A549 (cell line): ENCODE results near the gene TRAPPC12. TPM values are rescaled to one million over a fixed set of nuclear protein-coding genes. Genes with fewer than 3 reads are reported as not detected.

Source experiments
- ATAC-seq, 2 experiments: fragments of 200-7000 bp in 1 of 2; fragments of >200 bp in 1 of 2; cut with Nextera tagmentation in 1 of 2; cut with Tn5 transposase in 1 of 2; 3 replicates each; pipeline versions ENCODE4 v1.8.0 to v1.9.1; 2018 to 2020; ENCODE audit warnings: mild to moderate bottlenecking in 1 of 2, moderate library complexity in 1 of 2
- CTCF ChIA-PET: fragments of 300-600 bp; sonication (Branson Sonifier 250); formaldehyde crosslinking; extraction: SDS; loops from one replicate; lab custom pipeline; 2021; ENCODE audit warnings: antibody characterized with exemption, inconsistent platforms; lab: Yijun Ruan, JAX
- POLR2A ChIA-PET: fragments of 350-600 bp; formaldehyde crosslinking; extraction: SDS; loops from one replicate; lab custom pipeline; 2021; ENCODE audit warnings: antibody characterized with exemption, inconsistent platforms; lab: Yijun Ruan, JAX
- DNase-seq, 2 experiments: peaks; one replicate each; pipeline versions ENCODE4 v3.0.0 to v3.0.0-alpha.2; 2011 to 2016; ENCODE audit warnings: low read depth in 1 of 2, low spot score in 1 of 2
- FAIRE-seq: peaks from 2 replicates; lab custom pipeline; 2011; peaks lifted over from hg19 to GRCh38; lab: Jason Lieb, UNC
- H3K27ac ChIP-seq, 2 experiments: fragments of >200 bp; sonication (Bioruptor Twin); formaldehyde crosslinking; 3 replicates each; pipeline ENCODE4 v1.5.1; 2016 to 2017
- H3K4me1 ChIP-seq: fragments of >200 bp; sonication (Bioruptor Twin); formaldehyde crosslinking; 3 replicates; pipeline ENCODE4 v1.6.1; 2016
- H3K4me2 ChIP-seq: fragments of >200 bp; sonication (Bioruptor Twin); formaldehyde crosslinking; 3 replicates; pipeline ENCODE4 v1.6.1; 2016
- H3K4me3 ChIP-seq: fragments of >200 bp; sonication (Bioruptor Twin); formaldehyde crosslinking; 3 replicates; pipeline ENCODE4 v1.5.1; 2016
- H3K9me3 ChIP-seq: fragments of >200 bp; sonication (Bioruptor Twin); formaldehyde crosslinking; 3 replicates; pipeline ENCODE4 v1.6.1; 2016
- CBX2 ChIP-seq: fragments of 200-600 bp; sonication (generic); IDR thresholded peaks from 2 replicates; pipeline ENCODE4 v1.6.1; 2016; ENCODE audit warnings: low read depth, mild to moderate bottlenecking, borderline replicate concordance
- CBX8 ChIP-seq: fragments of 200-600 bp; sonication (generic); IDR thresholded peaks from 2 replicates; pipeline ENCODE4 v1.6.1; 2016
- EP300 ChIP-seq, 2 experiments: fragments of >200 bp; sonication (Bioruptor Twin); formaldehyde crosslinking; IDR thresholded peaks; 2 replicates in 1 of 2; 3 replicates in 1 of 2; pipeline ENCODE4 v1.6.1; 2016 to 2017
- ESRRA ChIP-seq: fragments of 150-350 bp; IDR thresholded peaks from 2 replicates; pipeline ENCODE4 v1.6.1; 2014; ENCODE audit warnings: mild to moderate bottlenecking, low read length, borderline replicate concordance
- GATA3 ChIP-seq: IDR thresholded peaks from 2 replicates; pipeline ENCODE4 v1.6.1; 2012; ENCODE audit warnings: borderline replicate concordance
- KDM1A ChIP-seq: fragments of 200-600 bp; sonication (generic); IDR thresholded peaks from 2 replicates; pipeline ENCODE4 v1.6.1; 2016; ENCODE audit warnings: low read depth, mild to moderate bottlenecking
- MAZ ChIP-seq: fragments of 150-350 bp; IDR thresholded peaks from 2 replicates; pipeline ENCODE4 v1.6.1; 2014; ENCODE audit warnings: antibody characterized with exemption, low read depth, low read length, borderline replicate concordance
- NFE2L2 ChIP-seq: fragments of 150-350 bp; conservative IDR thresholded peaks from 2 replicates; pipeline ENCODE4 v1.6.1; 2014; ENCODE audit warnings: low read length
- NPAS2 ChIP-seq: fragments of 250-450 bp; sonication (Bioruptor Pico); IDR thresholded peaks from 2 replicates; pipeline ENCODE4 v1.8.0; 2022; ENCODE audit warnings: mild to moderate bottlenecking, moderate library complexity, borderline replicate concordance
- POLR2A ChIP-seq: IDR thresholded peaks from 2 replicates; pipeline ENCODE4 v1.6.1; 2012; ENCODE audit warnings: mild to moderate bottlenecking, low read length
- RCOR1 ChIP-seq: fragments of 150-350 bp; IDR thresholded peaks from 2 replicates; pipeline ENCODE4 v1.6.1; 2014; ENCODE audit warnings: antibody characterized with exemption, low read length, low read depth
- SREBF2 ChIP-seq: fragments of 450-650 bp; IDR thresholded peaks from 2 replicates; pipeline ENCODE4 v1.6.1; 2014; ENCODE audit warnings: mild to moderate bottlenecking, moderate library complexity
- ZC3H11A ChIP-seq: fragments of 450-650 bp; IDR thresholded peaks from 2 replicates; pipeline ENCODE4 v1.6.1; 2014; ENCODE audit warnings: antibody characterized with exemption, mild to moderate bottlenecking
- ZFP36 ChIP-seq: fragments of 450-650 bp; IDR thresholded peaks from 2 replicates; pipeline ENCODE4 v1.6.1; 2014; ENCODE audit warnings: borderline replicate concordance; ENCODE audit not compliant: partially characterized antibody
- ZSCAN20 ChIP-seq: fragments of 250-450 bp; sonication (Bioruptor Pico); IDR thresholded peaks from 2 replicates; pipeline ENCODE4 v1.8.0; 2022; ENCODE audit warnings: mild to moderate bottlenecking, moderate library complexity
- WGBS: methylation state at CpG from one replicate; pipeline ENCODE4 v1.1.6; 2017; ENCODE audit errors: missing lambda C conversion rate; 5-methylcytosine and 5-hydroxymethylcytosine counted together
- polyA plus RNA-seq, 4 experiments: library from polyadenylated mRNA; depleted of rRNA in 3 of 4; stranded (reverse); fragments of >200 nt; fragmentation: RNase III in 1 of 4; extraction: RNeasy Plus Mini Kit Qiagen cat#74134 plus additional on column Dnase treatment in 1 of 4; gene quantifications; 2 replicates in 3 of 4; 3 replicates in 1 of 4; pipeline ENCODE4 v1.2.3, GENCODE V29; 2011 to 2017
- TF ChIP-seq, protein P1 (sequence below): fragments of >200 bp; sonication (Bioruptor Twin); formaldehyde crosslinking; IDR thresholded peaks from 3 replicates; pipeline ENCODE4 v1.5.1; 2016
- TF ChIP-seq, protein P2 (sequence below): fragments of 450-650 bp; IDR thresholded peaks from 2 replicates; pipeline ENCODE4 v1.6.1; 2014; ENCODE audit warnings: antibody characterized with exemption
- TF ChIP-seq, protein P3 (sequence below): fragments of 250-450 bp; sonication (Bioruptor Pico); IDR thresholded peaks from 2 replicates; pipeline ENCODE4 v1.5.0; 2021; ENCODE audit warnings: mild to moderate bottlenecking, moderate library complexity, borderline replicate concordance

Gene TRAPPC12
- polyA plus RNA-seq, 2 of the 4 experiments (the other 2 are of a cell fraction): 42.3 to 55.0 TPM

DNA sequence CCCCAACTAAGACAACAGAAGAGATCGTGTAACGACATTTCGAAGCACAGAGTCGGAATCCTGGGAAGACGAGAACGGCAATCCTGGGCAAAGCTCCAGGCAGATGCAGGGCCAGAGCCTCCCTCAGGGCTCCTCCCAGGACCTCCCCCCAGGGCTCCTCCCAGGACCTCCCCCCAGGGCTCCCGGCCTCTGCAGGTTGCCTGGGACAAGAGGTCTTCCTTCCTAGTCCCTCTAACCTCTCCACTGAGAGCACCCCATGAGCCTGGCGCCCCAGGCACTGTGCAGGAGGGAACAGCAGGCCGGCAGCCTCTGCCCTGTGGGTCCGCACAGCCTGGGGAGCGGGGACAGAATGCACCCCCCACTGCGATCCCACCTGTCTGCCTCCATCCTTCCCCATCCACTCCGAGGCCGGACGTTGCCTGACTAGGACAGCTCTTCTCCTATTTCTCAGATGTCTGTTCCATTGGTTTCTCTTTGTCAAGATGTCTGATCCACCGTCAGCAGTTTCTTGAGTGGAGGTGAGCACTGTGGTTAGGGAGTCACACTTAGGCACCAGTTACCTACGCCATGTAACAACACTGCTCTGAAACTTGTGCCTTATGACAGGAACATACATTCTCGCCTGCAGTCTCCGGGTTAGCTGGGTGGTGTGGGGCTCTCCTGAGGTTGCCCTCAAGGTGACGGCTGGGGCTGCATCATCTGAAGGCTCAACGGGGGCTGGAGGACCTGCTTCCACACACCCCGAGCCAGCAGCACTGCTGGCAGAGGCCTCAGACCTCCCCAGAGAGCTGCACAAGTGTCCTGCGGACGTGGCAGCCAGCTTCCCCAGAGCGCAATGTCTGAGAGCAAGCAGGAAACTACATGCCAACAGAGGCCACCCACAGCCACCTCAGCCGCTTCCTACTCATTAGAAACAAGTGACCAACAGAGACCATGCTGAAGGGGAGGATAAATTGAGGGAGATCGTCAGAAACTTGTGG is 111.0 kb downstream of the TRAPPC12 start:
- no peak for FAIRE-seq
- POLR2A ChIA-PET: no interaction called here
- WGBS: 79% methylated on average over 27 of the region's 27 CpGs

DNA sequence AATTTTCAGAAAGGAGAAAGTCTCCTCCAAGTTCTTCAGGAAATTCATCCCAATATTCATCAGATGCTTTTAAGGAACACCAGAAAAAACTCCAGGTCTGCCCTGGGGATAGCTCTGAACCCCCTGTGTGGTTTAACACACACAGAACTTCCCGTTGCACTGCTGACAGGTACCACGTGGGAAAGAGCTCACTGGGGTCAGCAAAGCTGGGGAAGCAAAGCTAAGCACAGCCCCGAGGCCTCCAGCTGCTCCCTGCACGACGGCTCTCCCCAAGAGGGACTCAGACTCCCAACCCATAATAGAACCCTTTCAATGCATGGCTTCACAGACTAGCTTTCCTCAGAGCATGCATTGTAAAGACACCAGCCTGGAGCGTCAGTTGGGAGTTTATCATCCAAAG is 111.8 kb downstream of the TRAPPC12 start:
- CTCF ChIA-PET: interaction anchor here (1.5 kb wide), 1 partner anchor 14 kb away, joined by 4 read pairs; no protein-coding TSS in a partner anchor
- Histone ChIP-seq H3K4me2 (no peak overlapping the region), H3K4me3 (no peak overlapping the region), H3K27ac (no peak overlapping the region), H3K9me3 (no peaks in the 10 kb centered on the region), H3K4me1 (no peaks in the 10 kb centered on the region)
- 41% methylated on average over 6 of the region's 6 CpGs for WGBS
- no peak for FAIRE-seq
- POLR2A ChIA-PET: no interaction called here
- ATAC-seq: no peak
- DNase-seq: no peak
- TF ChIP-seq POLR2A (no peak), CBX2 (no peak), NPAS2 (no peak), CBX8 (no peak), RCOR1 (no peak)

More for the DNA sequence above, 111.0 kb downstream of the TRAPPC12 start:
- H3K9me3 ChIP-seq: no peaks in the 10 kb centered on the region
- CTCF ChIA-PET: interaction anchor here (0.6 to 1.5 kb wide), 5 partner anchors 12 to 155 kb away, joined by 3 to 4 read pairs (median 3); no protein-coding TSS in a partner anchor
- H3K27ac ChIP-seq: no peak overlapping the region
- H3K4me3 ChIP-seq: no peak overlapping the region
- no peaks in the 10 kb centered on the region for H3K4me1 ChIP-seq
- TF ChIP-seq MAZ (no peak), SREBF2 (no peak), ESRRA (no peak), EP300 (IDR thresholded peaks at IDR 0.05) (no peak), GATA3 (no peak), ZSCAN20 (no peak), ZC3H11A (no peak), NFE2L2 (no peak), KDM1A (no peak), ZFP36 (no peak)
- TF ChIP-seq, protein P1, sequence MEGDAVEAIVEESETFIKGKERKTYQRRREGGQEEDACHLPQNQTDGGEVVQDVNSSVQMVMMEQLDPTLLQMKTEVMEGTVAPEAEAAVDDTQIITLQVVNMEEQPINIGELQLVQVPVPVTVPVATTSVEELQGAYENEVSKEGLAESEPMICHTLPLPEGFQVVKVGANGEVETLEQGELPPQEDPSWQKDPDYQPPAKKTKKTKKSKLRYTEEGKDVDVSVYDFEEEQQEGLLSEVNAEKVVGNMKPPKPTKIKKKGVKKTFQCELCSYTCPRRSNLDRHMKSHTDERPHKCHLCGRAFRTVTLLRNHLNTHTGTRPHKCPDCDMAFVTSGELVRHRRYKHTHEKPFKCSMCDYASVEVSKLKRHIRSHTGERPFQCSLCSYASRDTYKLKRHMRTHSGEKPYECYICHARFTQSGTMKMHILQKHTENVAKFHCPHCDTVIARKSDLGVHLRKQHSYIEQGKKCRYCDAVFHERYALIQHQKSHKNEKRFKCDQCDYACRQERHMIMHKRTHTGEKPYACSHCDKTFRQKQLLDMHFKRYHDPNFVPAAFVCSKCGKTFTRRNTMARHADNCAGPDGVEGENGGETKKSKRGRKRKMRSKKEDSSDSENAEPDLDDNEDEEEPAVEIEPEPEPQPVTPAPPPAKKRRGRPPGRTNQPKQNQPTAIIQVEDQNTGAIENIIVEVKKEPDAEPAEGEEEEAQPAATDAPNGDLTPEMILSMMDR: no peak
- TF ChIP-seq, protein P2, sequence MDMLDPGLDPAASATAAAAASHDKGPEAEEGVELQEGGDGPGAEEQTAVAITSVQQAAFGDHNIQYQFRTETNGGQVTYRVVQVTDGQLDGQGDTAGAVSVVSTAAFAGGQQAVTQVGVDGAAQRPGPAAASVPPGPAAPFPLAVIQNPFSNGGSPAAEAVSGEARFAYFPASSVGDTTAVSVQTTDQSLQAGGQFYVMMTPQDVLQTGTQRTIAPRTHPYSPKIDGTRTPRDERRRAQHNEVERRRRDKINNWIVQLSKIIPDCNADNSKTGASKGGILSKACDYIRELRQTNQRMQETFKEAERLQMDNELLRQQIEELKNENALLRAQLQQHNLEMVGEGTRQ: no peak
- TF ChIP-seq, protein P3, sequence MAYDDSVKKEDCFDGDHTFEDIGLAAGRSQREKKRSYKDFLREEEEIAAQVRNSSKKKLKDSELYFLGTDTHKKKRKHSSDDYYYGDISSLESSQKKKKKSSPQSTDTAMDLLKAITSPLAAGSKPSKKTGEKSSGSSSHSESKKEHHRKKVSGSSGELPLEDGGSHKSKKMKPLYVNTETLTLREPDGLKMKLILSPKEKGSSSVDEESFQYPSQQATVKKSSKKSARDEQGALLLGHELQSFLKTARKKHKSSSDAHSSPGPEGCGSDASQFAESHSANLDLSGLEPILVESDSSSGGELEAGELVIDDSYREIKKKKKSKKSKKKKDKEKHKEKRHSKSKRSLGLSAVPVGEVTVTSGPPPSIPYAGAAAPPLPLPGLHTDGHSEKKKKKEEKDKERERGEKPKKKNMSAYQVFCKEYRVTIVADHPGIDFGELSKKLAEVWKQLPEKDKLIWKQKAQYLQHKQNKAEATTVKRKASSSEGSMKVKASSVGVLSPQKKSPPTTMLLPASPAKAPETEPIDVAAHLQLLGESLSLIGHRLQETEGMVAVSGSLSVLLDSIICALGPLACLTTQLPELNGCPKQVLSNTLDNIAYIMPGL (CRISPR knock-in tag): no peak
- TF ChIP-seq, all 56 proteins: peak for 0
- peak in 1 of 2 experiments; percentile 6; a peak in 3 of 6 replicates for ATAC-seq
- no peak overlapping the region for H3K4me2 ChIP-seq
- DNase-seq: no peak
